ENCODE data around the gene CCDC81. TPM values are rescaled to one million over a fixed set of nuclear protein-coding genes. Genes with fewer than 3 reads are reported as not detected.

Gene CCDC81
- total and polyA plus RNA-seq, 2 donors (not counting 1 experiment from before 2014, with no cell fraction given) = 0.66 to 7.0 TPM

DNA sequence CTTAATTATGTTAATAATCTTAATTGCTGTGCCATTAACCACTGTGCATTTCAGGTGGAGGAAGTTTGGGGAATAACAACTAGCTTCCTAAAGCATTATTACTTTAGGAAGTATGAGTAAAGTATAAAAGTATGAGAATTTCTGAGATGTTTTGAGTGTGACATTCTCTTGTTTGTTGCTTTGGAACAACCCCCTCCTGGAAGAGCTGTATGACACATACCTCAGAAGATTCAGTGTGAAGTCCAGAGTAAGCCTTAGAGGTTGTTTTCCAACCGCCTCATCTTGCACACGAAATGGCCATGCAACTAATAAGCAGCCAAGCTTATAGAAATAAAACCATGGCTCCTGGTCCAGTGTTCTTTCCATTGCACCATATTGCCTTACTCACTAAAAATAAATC lies 21.7 kb downstream of the CCDC81 start:
- no peak overlapping the region for H3K4me3 ChIP-seq (replicated peaks in 1 of 4; ENCODE audit: control extremely low read depth in 1 of 4, insufficient read depth in 1 of 4, low read depth in 3 of 4, low read length in 4 of 4)
- no peak overlapping the region for H3K4me2 ChIP-seq (ENCODE audit: extremely low read depth, insufficient read depth, low read length)
- TF ChIP-seq EZH2 (IDR thresholded peaks at IDR 0.05; ENCODE audit: low read length, missing control alignments) = no peak
- TF ChIP-seq, protein P1, sequence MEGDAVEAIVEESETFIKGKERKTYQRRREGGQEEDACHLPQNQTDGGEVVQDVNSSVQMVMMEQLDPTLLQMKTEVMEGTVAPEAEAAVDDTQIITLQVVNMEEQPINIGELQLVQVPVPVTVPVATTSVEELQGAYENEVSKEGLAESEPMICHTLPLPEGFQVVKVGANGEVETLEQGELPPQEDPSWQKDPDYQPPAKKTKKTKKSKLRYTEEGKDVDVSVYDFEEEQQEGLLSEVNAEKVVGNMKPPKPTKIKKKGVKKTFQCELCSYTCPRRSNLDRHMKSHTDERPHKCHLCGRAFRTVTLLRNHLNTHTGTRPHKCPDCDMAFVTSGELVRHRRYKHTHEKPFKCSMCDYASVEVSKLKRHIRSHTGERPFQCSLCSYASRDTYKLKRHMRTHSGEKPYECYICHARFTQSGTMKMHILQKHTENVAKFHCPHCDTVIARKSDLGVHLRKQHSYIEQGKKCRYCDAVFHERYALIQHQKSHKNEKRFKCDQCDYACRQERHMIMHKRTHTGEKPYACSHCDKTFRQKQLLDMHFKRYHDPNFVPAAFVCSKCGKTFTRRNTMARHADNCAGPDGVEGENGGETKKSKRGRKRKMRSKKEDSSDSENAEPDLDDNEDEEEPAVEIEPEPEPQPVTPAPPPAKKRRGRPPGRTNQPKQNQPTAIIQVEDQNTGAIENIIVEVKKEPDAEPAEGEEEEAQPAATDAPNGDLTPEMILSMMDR (conservative IDR thresholded peaks at IDR 0.05 in 1 of 2, IDR thresholded peaks at IDR 0.05 in 1 of 2; ENCODE audit: low read depth in 1 of 2, low read length in 2 of 2) = no peak
- H3K9ac ChIP-seq (ENCODE audit: insufficient read depth, low read length) = no peak overlapping the region
- H3K4me1 ChIP-seq (ENCODE audit: control insufficient read depth, extremely low read depth, insufficient read depth, low read length) = peaks cover 6% of the 10 kb centered on the region
- H4K20me1 ChIP-seq (ENCODE audit: control insufficient read depth, extremely low read depth, insufficient read depth, low read length) = no peaks in the 10 kb centered on the region
- H3K27me3 ChIP-seq (ENCODE audit: control insufficient read depth, insufficient read depth, low read length) = no peaks in the 10 kb centered on the region
- no peaks in the 10 kb centered on the region for H3K9me3 ChIP-seq (ENCODE audit: control insufficient read depth, insufficient read depth, low read depth, low read length)
- H3K36me3 ChIP-seq (ENCODE audit: control insufficient read depth, insufficient read depth, low read length) = no peaks in the 10 kb centered on the region
- no peak overlapping the region for H3K27ac ChIP-seq (ENCODE audit: insufficient read depth, low read length)
- no peaks in the 10 kb centered on the region for H3K79me2 ChIP-seq (ENCODE audit: control insufficient read depth, insufficient read depth, low read length)
- DNase-seq (ENCODE audit: low read depth in 2 of 2) = peak; percentile 6 to 81
- no peak overlapping the region for H2AFZ ChIP-seq (ENCODE audit: low read length)

DNA sequence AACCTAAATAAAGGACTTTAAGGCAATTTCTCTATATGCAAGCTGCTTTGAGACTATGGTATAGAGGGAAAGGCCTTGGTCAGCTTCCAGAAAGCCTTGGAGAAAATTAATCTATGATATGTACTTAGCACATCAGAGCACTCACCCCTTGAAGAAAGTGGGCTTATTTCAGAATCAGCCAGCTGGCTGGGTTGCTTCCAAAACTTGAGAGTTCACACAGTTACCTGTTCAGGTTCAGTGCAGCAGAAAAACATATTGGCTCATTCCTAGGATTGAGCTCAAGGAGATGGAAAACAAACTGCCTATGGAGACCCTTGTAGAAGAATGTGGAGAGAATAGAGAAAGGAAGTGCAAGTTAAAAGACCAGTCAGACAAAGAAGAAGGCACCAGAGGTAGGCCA lies 22.7 kb downstream of the CCDC81 start:
- Histone ChIP-seq H2AFZ (ENCODE audit: low read length) (no peak overlapping the region), H3K4me1 (ENCODE audit: control insufficient read depth, extremely low read depth, insufficient read depth, low read length) (peaks cover 6% of the 10 kb centered on the region), H3K4me3 (replicated peaks in 1 of 4; ENCODE audit: control extremely low read depth in 1 of 4, insufficient read depth in 1 of 4, low read depth in 3 of 4, low read length in 4 of 4) (no peak overlapping the region), H3K79me2 (ENCODE audit: control insufficient read depth, insufficient read depth, low read length) (no peaks in the 10 kb centered on the region), H3K27ac (ENCODE audit: insufficient read depth, low read length) (no peak overlapping the region), H3K36me3 (ENCODE audit: control insufficient read depth, insufficient read depth, low read length) (no peaks in the 10 kb centered on the region), H3K9ac (ENCODE audit: insufficient read depth, low read length) (no peak overlapping the region), H4K20me1 (ENCODE audit: control insufficient read depth, extremely low read depth, insufficient read depth, low read length) (no peaks in the 10 kb centered on the region), H3K4me2 (ENCODE audit: extremely low read depth, insufficient read depth, low read length) (no peak overlapping the region), H3K9me3 (ENCODE audit: control insufficient read depth, insufficient read depth, low read depth, low read length) (no peaks in the 10 kb centered on the region), H3K27me3 (ENCODE audit: control insufficient read depth, insufficient read depth, low read length) (no peaks in the 10 kb centered on the region)
- TF ChIP-seq EZH2 (IDR thresholded peaks at IDR 0.05; ENCODE audit: low read length, missing control alignments) = no peak
- TF ChIP-seq, protein P1 (conservative IDR thresholded peaks at IDR 0.05 in 1 of 2, IDR thresholded peaks at IDR 0.05 in 1 of 2; ENCODE audit: low read depth in 1 of 2, low read length in 2 of 2) = no peak
- DNase-seq (ENCODE audit: low read depth in 2 of 2) = no peak

DNA sequence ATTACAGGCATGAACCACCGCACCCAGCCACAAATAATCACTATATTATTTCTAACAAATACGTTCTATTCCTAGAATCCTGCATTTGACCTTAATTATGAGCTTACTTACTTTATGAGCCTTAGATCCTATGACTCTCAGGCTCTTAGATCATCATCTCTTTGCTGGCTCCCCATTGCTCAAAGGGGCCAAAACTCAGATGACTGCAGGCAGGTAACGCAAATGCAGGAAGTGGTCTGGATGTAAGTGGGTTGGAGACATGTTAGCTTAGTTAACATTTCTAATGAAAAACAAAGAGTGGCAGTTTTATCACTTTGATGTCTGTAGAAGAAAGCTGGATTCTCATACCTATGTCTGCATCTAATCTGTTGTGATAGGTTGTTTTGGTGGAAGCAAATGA lies 23.4 kb downstream of the CCDC81 start:
- H3K36me3 ChIP-seq (ENCODE audit: control insufficient read depth, insufficient read depth, low read length) = no peaks in the 10 kb centered on the region
- H3K9me3 ChIP-seq (ENCODE audit: control insufficient read depth, insufficient read depth, low read depth, low read length) = no peaks in the 10 kb centered on the region
- TF ChIP-seq, protein P1 (conservative IDR thresholded peaks at IDR 0.05 in 1 of 2, IDR thresholded peaks at IDR 0.05 in 1 of 2; ENCODE audit: low read depth in 1 of 2, low read length in 2 of 2) = no peak
- no peak for TF ChIP-seq EZH2 (IDR thresholded peaks at IDR 0.05; ENCODE audit: low read length, missing control alignments)
- H3K27me3 ChIP-seq (ENCODE audit: control insufficient read depth, insufficient read depth, low read length) = no peaks in the 10 kb centered on the region
- no peak overlapping the region for H3K4me3 ChIP-seq (replicated peaks in 1 of 4; ENCODE audit: control extremely low read depth in 1 of 4, insufficient read depth in 1 of 4, low read depth in 3 of 4, low read length in 4 of 4)
- no peaks in the 10 kb centered on the region for H3K79me2 ChIP-seq (ENCODE audit: control insufficient read depth, insufficient read depth, low read length)
- no peak for DNase-seq (ENCODE audit: low read depth in 2 of 2)
- no peak overlapping the region for H2AFZ ChIP-seq (ENCODE audit: low read length)
- no peak overlapping the region for H3K9ac ChIP-seq (ENCODE audit: insufficient read depth, low read length)
- no peak overlapping the region for H3K27ac ChIP-seq (ENCODE audit: insufficient read depth, low read length)
- H3K4me2 ChIP-seq (ENCODE audit: extremely low read depth, insufficient read depth, low read length) = no peak overlapping the region
- H3K4me1 ChIP-seq (ENCODE audit: control insufficient read depth, extremely low read depth, insufficient read depth, low read length) = peaks cover 6% of the 10 kb centered on the region
- H4K20me1 ChIP-seq (ENCODE audit: control insufficient read depth, extremely low read depth, insufficient read depth, low read length) = no peaks in the 10 kb centered on the region
